ENCODE data around the gene SUSD4. TPM values are rescaled to one million over a fixed set of nuclear protein-coding genes. Genes with fewer than 3 reads are reported as not detected.

Gene SUSD4
- total RNA-seq, 3 donors from 2014 or later, result 0.64 to 16.7 (median 14.9) TPM

DNA sequence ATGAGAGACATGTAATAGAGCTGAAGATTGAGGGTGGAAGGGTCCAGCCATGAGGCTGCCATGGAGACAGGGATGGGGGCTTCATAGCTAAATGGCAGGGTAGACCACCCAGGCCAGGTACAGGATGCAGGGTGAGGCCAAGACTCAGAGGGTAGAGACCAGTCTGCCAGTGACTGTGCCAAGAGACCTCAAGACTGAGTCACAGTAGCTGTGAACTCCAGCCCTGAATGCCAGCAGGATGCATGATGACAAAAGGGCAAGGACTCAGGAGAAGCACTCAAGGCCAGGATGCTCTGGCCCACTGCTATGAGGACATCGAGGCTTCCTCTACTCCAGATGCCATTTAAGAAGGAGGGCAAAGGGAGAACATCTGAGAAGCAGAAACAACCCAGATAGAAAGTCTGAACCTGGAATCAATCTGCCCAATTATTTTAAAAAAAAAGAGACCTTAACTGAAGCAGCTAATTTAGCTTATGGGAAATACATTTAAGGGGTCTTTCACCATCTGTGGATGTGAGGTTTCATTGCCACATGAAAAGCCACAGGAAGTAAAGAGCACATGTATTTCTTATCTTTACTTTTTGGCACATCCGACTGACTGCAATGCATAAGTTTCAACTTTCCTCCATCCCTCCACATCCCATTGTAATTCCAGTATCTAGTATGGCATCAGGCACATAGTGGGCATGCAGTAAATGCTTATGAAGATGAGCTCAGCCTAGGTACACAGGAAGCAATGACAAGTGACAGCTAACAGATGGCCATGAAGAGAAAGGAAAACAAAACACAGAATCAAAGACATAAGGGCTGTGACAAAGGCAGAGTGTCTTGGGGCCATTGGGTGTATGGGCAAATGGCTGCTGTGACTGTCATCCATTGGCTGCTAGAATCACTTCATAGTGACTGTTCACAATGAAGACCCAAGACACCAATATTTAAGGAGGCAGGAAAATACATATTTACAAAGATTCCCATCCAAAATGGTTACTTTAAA is 40.2 kb downstream of the SUSD4 start:
- no peaks in the 10 kb centered on the region for H3K36me3 ChIP-seq
- no peak overlapping the region for H3K4me3 ChIP-seq
- no peak overlapping the region for H3K27ac ChIP-seq
- no peaks in the 10 kb centered on the region for H3K27me3 ChIP-seq
- H3K4me1 ChIP-seq, result no peaks in the 10 kb centered on the region
- intact Hi-C loops (cut with DNase I; ENCODE audit: low total_unique reads), result no loop called here
- no peak for TF ChIP-seq POLR2A (IDR thresholded peaks at IDR 0.05)
- TF ChIP-seq POLR2AphosphoS5 (IDR thresholded peaks at IDR 0.05), result no peak
- TF ChIP-seq, protein P1, sequence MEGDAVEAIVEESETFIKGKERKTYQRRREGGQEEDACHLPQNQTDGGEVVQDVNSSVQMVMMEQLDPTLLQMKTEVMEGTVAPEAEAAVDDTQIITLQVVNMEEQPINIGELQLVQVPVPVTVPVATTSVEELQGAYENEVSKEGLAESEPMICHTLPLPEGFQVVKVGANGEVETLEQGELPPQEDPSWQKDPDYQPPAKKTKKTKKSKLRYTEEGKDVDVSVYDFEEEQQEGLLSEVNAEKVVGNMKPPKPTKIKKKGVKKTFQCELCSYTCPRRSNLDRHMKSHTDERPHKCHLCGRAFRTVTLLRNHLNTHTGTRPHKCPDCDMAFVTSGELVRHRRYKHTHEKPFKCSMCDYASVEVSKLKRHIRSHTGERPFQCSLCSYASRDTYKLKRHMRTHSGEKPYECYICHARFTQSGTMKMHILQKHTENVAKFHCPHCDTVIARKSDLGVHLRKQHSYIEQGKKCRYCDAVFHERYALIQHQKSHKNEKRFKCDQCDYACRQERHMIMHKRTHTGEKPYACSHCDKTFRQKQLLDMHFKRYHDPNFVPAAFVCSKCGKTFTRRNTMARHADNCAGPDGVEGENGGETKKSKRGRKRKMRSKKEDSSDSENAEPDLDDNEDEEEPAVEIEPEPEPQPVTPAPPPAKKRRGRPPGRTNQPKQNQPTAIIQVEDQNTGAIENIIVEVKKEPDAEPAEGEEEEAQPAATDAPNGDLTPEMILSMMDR (IDR thresholded peaks at IDR 0.05), result no peak
- no peaks in the 10 kb centered on the region for H3K9me3 ChIP-seq
- no peak for DNase-seq (ENCODE audit: low spot score in 2 of 2)

DNA sequence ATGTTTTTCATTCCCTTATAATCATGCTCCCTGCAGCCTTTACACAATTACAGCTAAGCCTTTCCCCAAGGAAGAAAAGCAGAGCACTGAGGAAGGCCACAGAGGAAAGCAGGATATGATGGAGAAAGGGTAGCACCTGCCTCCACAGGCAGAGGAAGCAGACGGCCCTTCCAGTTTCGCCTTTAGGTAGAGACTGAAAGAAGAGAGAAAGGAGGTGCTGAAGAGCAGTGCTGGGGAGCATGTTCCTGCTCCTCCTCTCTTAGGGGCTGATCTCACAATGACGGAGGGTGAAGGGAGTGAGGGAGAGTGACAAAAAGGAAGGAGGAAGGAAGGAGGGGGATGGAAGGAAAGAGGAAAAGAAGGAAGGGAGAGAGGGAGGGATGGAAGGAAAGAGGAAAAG is 41.1 kb downstream of the SUSD4 start:
- DNase-seq (ENCODE audit: low spot score in 2 of 2), result no peak
- Histone ChIP-seq H3K36me3 (no peaks in the 10 kb centered on the region), H3K27ac (no peak overlapping the region), H3K9me3 (no peaks in the 10 kb centered on the region), H3K4me3 (no peak overlapping the region), H3K4me1 (no peaks in the 10 kb centered on the region), H3K27me3 (no peaks in the 10 kb centered on the region)
- no peak for TF ChIP-seq POLR2A (IDR thresholded peaks at IDR 0.05)
- TF ChIP-seq POLR2AphosphoS5 (IDR thresholded peaks at IDR 0.05), result no peak
- TF ChIP-seq, protein P1 (IDR thresholded peaks at IDR 0.05), result no peak
- intact Hi-C loops (cut with DNase I; ENCODE audit: low total_unique reads), result no loop called here

DNA sequence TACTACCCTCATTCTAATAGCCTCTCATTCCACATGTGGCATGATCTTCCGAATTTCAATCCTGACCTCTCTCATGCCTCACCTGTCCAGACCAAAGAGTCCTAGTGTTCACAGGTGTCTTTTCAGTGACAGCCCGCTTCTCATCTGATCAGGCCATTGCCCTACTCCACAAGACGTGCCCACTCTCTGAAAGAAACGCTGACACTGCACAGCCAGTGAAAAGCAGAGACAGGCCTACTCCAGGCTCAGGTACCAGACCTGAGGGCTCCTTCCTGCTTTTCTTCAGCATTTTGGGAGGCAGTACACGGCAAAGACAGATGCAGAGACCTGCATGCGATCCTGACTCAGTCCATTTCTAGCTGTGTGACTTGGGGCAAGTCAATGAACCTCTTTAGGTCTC is 43.0 kb downstream of the SUSD4 start:
- Histone ChIP-seq H3K4me3 (no peak overlapping the region), H3K4me1 (no peaks in the 10 kb centered on the region), H3K36me3 (no peaks in the 10 kb centered on the region), H3K9me3 (no peaks in the 10 kb centered on the region), H3K27ac (no peak overlapping the region), H3K27me3 (no peaks in the 10 kb centered on the region)
- intact Hi-C loops (cut with DNase I; ENCODE audit: low total_unique reads), result no loop called here
- no peak for TF ChIP-seq POLR2A (IDR thresholded peaks at IDR 0.05)
- no peak for DNase-seq (ENCODE audit: low spot score in 2 of 2)

DNA sequence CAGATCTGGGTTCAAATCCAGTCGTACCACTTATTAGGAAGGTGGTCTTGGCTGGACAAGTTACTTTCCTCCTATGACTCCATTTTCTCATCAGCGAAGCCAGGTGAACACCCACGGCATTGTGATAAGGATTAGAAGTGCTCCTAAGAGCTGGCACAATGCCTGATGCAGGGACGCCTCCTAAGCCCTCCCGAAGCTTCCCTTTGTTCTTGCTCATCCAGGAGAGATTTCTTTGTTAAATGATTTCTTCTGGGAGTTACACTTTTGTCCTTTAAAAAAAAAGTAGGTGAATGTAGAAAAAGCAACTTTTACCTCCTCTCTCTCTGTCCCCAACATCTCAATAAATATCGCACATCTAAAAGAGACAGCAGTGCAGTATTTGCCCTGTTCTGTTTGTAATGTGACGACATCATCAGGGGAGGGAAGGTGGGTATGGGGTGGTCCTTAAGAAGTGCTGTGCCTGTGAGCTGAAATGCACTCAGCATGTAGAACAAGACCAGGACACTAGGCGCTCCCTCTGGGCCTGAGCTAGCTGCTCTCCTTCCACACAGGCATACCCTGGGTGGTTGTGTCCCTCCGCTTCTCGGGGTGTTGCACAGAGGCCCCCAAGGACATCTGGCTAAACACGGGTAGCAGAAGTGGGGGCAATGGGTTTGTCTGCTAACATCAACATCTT is 43.9 kb downstream of the SUSD4 start:
- DNase-seq (ENCODE audit: low spot score in 2 of 2), result no peak
- no peaks in the 10 kb centered on the region for H3K27me3 ChIP-seq
- no peaks in the 10 kb centered on the region for H3K4me1 ChIP-seq
- TF ChIP-seq POLR2AphosphoS5 (IDR thresholded peaks at IDR 0.05) (no peak), POLR2A (IDR thresholded peaks at IDR 0.05) (no peak)
- TF ChIP-seq, protein P1 (IDR thresholded peaks at IDR 0.05), result no peak
- intact Hi-C loops (cut with DNase I; ENCODE audit: low total_unique reads), result no loop called here
- H3K27ac ChIP-seq, result no peak overlapping the region
- no peak overlapping the region for H3K4me3 ChIP-seq
- H3K36me3 ChIP-seq, result no peaks in the 10 kb centered on the region
- no peaks in the 10 kb centered on the region for H3K9me3 ChIP-seq

DNA sequence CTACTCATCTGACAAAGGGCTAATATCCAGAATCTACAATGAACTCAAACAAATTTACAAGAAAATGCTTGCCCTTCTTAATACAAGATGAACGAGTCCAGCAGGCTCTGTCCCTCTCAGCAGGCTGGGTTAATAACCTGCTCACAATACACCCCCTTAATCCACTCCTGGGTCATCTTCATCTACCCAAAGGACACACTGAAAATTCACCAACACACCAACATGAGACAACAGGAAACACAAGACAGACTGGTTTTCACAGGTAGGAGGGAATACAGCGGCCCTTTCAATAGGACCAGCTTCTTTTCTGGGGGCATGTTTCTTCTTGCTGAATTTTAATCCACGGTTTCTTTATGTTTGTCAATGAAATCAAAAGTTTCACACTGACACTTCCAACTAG is 44.6 kb downstream of the SUSD4 start:
- TF ChIP-seq POLR2A (IDR thresholded peaks at IDR 0.05) (no peak), POLR2AphosphoS5 (IDR thresholded peaks at IDR 0.05) (no peak)
- TF ChIP-seq, protein P1 (IDR thresholded peaks at IDR 0.05), result no peak
- Histone ChIP-seq H3K9me3 (no peaks in the 10 kb centered on the region), H3K27ac (no peak overlapping the region), H3K36me3 (no peaks in the 10 kb centered on the region), H3K4me1 (no peaks in the 10 kb centered on the region), H3K27me3 (no peaks in the 10 kb centered on the region), H3K4me3 (no peak overlapping the region)
- no peak for DNase-seq (ENCODE audit: low spot score in 2 of 2)
- intact Hi-C loops (cut with DNase I; ENCODE audit: low total_unique reads), result no loop called here
